Gastrocnemius medialis (tissue), 4 donors: ENCODE measurements around the gene RPA1.

Experiments used
- POLR2A ChIP-seq, 2 donors: fragments of 450-650 bp; IDR thresholded peaks; one replicate each; pipeline ENCODE4 v1.6.1; 2017; ENCODE audit warnings: antibody characterized with exemption in 2 of 2, mild to moderate bottlenecking in 2 of 2, moderate library complexity in 2 of 2
- TF ChIP-seq, protein P1 (sequence below), 5 experiments: fragments of 450-650 bp in 3 of 5; fragments of 200-600 bp in 2 of 5; sonication (generic) in 2 of 5; IDR thresholded peaks in 4 of 5; conservative IDR thresholded peaks in 1 of 5; 1 replicate in 4 of 5; 2 replicates in 1 of 5; pipeline ENCODE4 v1.5.1; 2016 to 2019; ENCODE audit warnings: antibody characterized with exemption in 5 of 5, mild to moderate bottlenecking in 3 of 5, moderate library complexity in 3 of 5

DNA sequence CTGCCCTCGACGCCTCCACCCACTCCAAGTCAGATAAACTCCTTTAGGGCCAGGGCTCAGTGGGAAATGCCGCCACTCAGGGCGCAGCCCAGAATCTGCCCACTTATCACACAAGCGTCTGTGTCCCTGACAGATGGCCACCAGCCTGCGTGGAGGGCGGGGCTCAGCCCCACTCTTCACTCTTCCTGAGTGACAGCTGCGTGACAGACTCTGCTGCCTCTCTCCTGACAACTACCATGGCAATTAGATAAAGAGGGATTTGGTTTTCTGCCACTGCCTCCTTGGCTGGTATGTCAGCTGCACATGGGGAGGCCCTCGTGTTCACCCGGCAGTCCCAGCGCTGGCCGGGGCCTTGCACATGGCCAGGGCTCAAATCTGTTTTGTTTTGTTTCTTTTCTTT, 99.2 kb downstream of the RPA1 start:
- TF ChIP-seq, protein P1, sequence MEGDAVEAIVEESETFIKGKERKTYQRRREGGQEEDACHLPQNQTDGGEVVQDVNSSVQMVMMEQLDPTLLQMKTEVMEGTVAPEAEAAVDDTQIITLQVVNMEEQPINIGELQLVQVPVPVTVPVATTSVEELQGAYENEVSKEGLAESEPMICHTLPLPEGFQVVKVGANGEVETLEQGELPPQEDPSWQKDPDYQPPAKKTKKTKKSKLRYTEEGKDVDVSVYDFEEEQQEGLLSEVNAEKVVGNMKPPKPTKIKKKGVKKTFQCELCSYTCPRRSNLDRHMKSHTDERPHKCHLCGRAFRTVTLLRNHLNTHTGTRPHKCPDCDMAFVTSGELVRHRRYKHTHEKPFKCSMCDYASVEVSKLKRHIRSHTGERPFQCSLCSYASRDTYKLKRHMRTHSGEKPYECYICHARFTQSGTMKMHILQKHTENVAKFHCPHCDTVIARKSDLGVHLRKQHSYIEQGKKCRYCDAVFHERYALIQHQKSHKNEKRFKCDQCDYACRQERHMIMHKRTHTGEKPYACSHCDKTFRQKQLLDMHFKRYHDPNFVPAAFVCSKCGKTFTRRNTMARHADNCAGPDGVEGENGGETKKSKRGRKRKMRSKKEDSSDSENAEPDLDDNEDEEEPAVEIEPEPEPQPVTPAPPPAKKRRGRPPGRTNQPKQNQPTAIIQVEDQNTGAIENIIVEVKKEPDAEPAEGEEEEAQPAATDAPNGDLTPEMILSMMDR (IDR thresholded peaks at IDR 0.05 in 4 of 5, conservative IDR thresholded peaks at IDR 0.05 in 1 of 5) = no peak
- TF ChIP-seq POLR2A (IDR thresholded peaks at IDR 0.05) = no peak
